PC-9 (cell line): Measurements from ENCODE around the gene UQCRC1. TPM values are rescaled to one million over a fixed set of nuclear protein-coding genes. Genes with fewer than 3 reads are reported as not detected.
A peak's percentile ranks its signal among the peaks of the same experiment; 100 is the strongest.

ENCODE experiments used
- BruUV-seq: library from RNA; stranded (reverse); fragments of 400-500 nt; replicated peaks from 2 replicates; lab custom pipeline; 2021; lab: Mats Ljungman, UMichigan
- CTCF ChIA-PET: fragments of 300-600 bp; sonication (Branson Sonifier 250); formaldehyde crosslinking; loops from one replicate; lab custom pipeline; 2022; ENCODE audit warnings: antibody characterized with exemption; lab: Charles Lee
- POLR2A ChIA-PET: fragments of 300-600 bp; sonication (Branson Sonifier 250); formaldehyde crosslinking; loops from one replicate; lab custom pipeline; 2022; ENCODE audit warnings: antibody characterized with exemption; ENCODE audit not compliant: unreplicated experiment; lab: Charles Lee
- DNase-seq, 2 experiments: peaks; one replicate each; pipeline versions ENCODE4 v3.0.0 to v3.0.0-alpha.2; 2015 to 2022; ENCODE audit warnings: mixed read lengths in 1 of 2
- H2AFZ ChIP-seq: fragments of 200-600 bp; sonication (generic); 2 replicates; pipeline ENCODE4 v1.8.1; 2017; ENCODE audit warnings: antibody characterized with exemption
- H3F3A ChIP-seq: fragments of 200-600 bp; sonication (generic); 2 replicates; pipeline ENCODE4 v1.8.1; 2017; ENCODE audit warnings: antibody characterized with exemption, mild to moderate bottlenecking, low read depth; ENCODE audit not compliant: insufficient read depth
- H3K27ac ChIP-seq: fragments of 200-600 bp; sonication (generic); 2 replicates; pipeline ENCODE4 v1.6.1; 2016; ENCODE audit warnings: mixed run types
- H3K27me3 ChIP-seq: fragments of 200-600 bp; sonication (generic); 2 replicates; pipeline ENCODE4 v1.6.1; 2016; ENCODE audit warnings: low read depth, mixed run types; ENCODE audit not compliant: insufficient read depth
- H3K36me3 ChIP-seq: fragments of 200-600 bp; sonication (generic); 2 replicates; pipeline ENCODE4 v1.6.1; 2016; ENCODE audit warnings: low read depth, mixed run types
- H3K4me1 ChIP-seq: fragments of 200-600 bp; sonication (generic); replicated peaks from 2 replicates; pipeline ENCODE4 v1.6.1; 2016; ENCODE audit warnings: mixed run types; ENCODE audit not compliant: insufficient read depth
- H3K4me2 ChIP-seq: fragments of 200-600 bp; sonication (generic); 2 replicates; pipeline ENCODE4 v1.6.1; 2017; ENCODE audit warnings: mixed run types
- H3K4me3 ChIP-seq: fragments of 200-600 bp; sonication (generic); 2 replicates; pipeline ENCODE4 v1.6.1; 2016; ENCODE audit warnings: mixed run types
- H3K79me2 ChIP-seq: fragments of 200-600 bp; sonication (generic); 2 replicates; pipeline ENCODE4 v1.6.1; 2017; ENCODE audit warnings: low read depth, mixed run types
- H3K9me2 ChIP-seq: fragments of 200-600 bp; sonication (generic); 2 replicates; pipeline ENCODE4 v1.8.1; 2017; ENCODE audit warnings: mild to moderate bottlenecking; ENCODE audit not compliant: insufficient read depth
- H3K9me3 ChIP-seq: fragments of 200-600 bp; sonication (generic); 2 replicates; pipeline ENCODE4 v1.8.1; 2016; ENCODE audit warnings: low read depth; ENCODE audit not compliant: insufficient read depth
- H4K20me1 ChIP-seq: fragments of 200-600 bp; sonication (generic); 2 replicates; pipeline ENCODE4 v1.8.1; 2017; ENCODE audit not compliant: insufficient read depth
- EZH2 ChIP-seq: fragments of 200-600 bp; sonication (generic); IDR thresholded peaks from 2 replicates; pipeline ENCODE4 v1.8.0; 2017; ENCODE audit warnings: antibody characterized with exemption, low read depth
- intact Hi-C: fragments of 100-400 bp; cut with micrococcal nuclease; formaldehyde crosslinking; loops from one replicate; pipeline ENCODE4 v1.10.0; 2022; ENCODE audit not compliant: unreplicated experiment
- total RNA-seq: library from RNA; stranded (reverse); gene quantifications from 2 replicates; pipeline ENCODE4 v1.2.3, GENCODE V29; 2021
- TF ChIP-seq, protein P1 (sequence below): fragments of 200-600 bp; sonication (generic); conservative IDR thresholded peaks from 2 replicates; pipeline ENCODE4 v1.6.1; 2017; ENCODE audit warnings: mixed run types, antibody characterized with exemption, mild to moderate bottlenecking, moderate library complexity

UQCRC1 gene
- total RNA-seq, 1 experiment from 2014 or later, result 255 TPM

DNA sequence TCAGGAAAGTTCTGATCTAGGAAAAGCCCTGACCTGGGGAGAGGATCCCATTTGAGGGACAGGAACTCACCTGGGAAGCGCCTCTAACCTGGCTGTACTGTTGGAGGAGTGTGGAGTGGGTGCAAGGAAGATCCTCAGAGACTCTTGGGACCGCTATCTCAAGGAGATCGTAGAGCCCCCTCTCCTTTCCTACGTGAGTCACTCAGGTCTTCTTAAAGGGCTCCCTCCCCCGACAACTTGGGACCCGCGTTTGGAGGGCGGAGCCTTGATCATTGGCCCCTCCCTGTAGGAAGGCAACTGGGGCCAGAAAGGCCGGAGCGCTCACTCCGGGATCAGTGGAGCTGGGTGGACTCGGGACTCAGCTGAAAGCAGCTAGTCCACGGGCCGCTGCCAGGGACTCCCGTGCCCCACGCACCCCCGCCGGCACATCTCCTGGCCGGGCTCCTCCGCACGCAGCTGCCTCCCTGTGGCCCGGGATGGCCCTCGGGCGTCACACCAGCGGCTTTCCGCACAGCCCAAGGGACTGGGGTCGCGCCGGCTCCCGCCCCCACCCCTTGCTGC lies 25.3 kb upstream of the UQCRC1 start:
- 0 out of 2 replicates have a peak, but pooled peaks cover 5% of the 10 kb centered on the region for H4K20me1 ChIP-seq
- ChIA-PET CTCF (no interaction called here), POLR2A (interaction anchor here (0.5 kb wide), 2 partner anchors 77 to 186 kb away, joined by 3 to 25 read pairs; no protein-coding TSS in a partner anchor)
- TF ChIP-seq EZH2, result no peak
- TF ChIP-seq, protein P1, sequence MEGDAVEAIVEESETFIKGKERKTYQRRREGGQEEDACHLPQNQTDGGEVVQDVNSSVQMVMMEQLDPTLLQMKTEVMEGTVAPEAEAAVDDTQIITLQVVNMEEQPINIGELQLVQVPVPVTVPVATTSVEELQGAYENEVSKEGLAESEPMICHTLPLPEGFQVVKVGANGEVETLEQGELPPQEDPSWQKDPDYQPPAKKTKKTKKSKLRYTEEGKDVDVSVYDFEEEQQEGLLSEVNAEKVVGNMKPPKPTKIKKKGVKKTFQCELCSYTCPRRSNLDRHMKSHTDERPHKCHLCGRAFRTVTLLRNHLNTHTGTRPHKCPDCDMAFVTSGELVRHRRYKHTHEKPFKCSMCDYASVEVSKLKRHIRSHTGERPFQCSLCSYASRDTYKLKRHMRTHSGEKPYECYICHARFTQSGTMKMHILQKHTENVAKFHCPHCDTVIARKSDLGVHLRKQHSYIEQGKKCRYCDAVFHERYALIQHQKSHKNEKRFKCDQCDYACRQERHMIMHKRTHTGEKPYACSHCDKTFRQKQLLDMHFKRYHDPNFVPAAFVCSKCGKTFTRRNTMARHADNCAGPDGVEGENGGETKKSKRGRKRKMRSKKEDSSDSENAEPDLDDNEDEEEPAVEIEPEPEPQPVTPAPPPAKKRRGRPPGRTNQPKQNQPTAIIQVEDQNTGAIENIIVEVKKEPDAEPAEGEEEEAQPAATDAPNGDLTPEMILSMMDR, result no peak
- H3K9me3 ChIP-seq, result no peaks in the 10 kb centered on the region
- H3K4me1 ChIP-seq, result no peaks in the 10 kb centered on the region
- H3K27me3 ChIP-seq, result no peaks in the 10 kb centered on the region
- peak in 1 of 2 experiments; percentile 43 for DNase-seq
- no peaks in the 10 kb centered on the region for H3K79me2 ChIP-seq
- no peaks in the 10 kb centered on the region for H3K36me3 ChIP-seq
- no TSS peak for BruUV-seq
- intact Hi-C loops, result loop anchor here (1.0 to 2.0 kb wide), 4 partner anchors 19 to 76 kb away; partner anchors contain the start of genes COL7A1 and UQCRC1
- peak overlapping the region; percentile 89 for H3K4me3 ChIP-seq
- 0 out of 2 replicates have a peak, but pooled peaks cover 6% of the 10 kb centered on the region for H3F3A ChIP-seq
- H3K27ac ChIP-seq, result no peak overlapping the region
- peak overlapping the region; percentile 89 for H3K4me2 ChIP-seq
- peak overlapping the region; percentile 84 for H2AFZ ChIP-seq
- no peaks in the 10 kb centered on the region for H3K9me2 ChIP-seq

DNA sequence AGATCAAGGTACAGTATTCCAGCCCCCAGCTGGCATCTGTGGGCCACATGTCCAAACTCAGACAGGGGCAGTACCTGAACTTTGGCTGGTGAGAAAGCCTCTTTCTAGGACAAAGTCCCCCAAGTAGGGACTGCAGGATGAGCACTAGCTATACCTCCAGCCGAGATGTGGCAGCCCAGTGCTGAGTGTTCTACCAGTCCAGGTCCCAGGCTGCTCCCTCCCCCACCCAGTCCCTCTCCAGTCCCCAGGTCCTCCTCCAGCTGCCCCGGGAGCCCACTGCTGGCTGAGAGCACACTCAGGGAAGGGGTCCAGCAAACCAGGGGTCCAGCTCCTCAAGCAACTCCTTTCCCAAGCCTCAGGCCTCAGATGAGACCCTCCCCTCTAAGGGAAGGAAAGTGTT lies 24.3 kb upstream of the UQCRC1 start:
- Histone ChIP-seq H3K27me3 (no peaks in the 10 kb centered on the region), H2AFZ (no peak overlapping the region), H3K9me3 (no peaks in the 10 kb centered on the region), H3K79me2 (no peaks in the 10 kb centered on the region), H3F3A (0 out of 2 replicates have a peak, but pooled peaks cover 6% of the 10 kb centered on the region), H3K36me3 (no peaks in the 10 kb centered on the region), H3K4me2 (peak overlapping the region; percentile 89), H3K4me3 (no peak overlapping the region), H4K20me1 (0 out of 2 replicates have a peak, but pooled peaks cover 5% of the 10 kb centered on the region), H3K27ac (no peak overlapping the region), H3K9me2 (no peaks in the 10 kb centered on the region), H3K4me1 (no peaks in the 10 kb centered on the region)
- TF ChIP-seq, protein P1, result no peak
- TF ChIP-seq EZH2, result no peak
- BruUV-seq, result no TSS peak
- POLR2A ChIA-PET, result no interaction called here
- CTCF ChIA-PET, result no interaction called here
- intact Hi-C loops, result loop anchor here (2.0 kb wide), 2 partner anchors 25 to 75 kb away; partner anchors contain the start of gene UQCRC1
- DNase-seq, result no peak

DNA sequence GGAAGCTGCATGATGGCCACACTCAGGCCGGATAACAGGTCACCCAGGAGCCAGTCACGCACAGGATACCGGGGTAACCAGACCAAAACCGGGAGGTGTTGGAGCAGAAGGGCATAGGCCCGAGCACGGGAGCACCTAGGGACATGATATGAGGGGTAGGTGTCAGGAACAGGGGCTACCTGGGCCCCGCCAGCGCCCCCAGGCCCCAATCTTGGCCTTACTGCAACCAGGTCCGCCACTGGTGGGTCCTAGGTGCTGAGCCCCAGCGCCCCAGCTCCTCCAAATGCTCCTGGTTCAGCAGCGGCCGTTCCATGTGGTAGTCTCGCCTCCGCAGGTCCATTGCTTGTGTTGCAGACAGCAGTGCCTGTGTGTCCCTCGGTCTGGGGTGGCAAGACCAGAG lies 23.8 kb upstream of the UQCRC1 start:
- intact Hi-C loops, result no loop called here
- no TSS peak for BruUV-seq
- 0 out of 2 replicates have a peak, but pooled peaks cover 5% of the 10 kb centered on the region for H4K20me1 ChIP-seq
- H3K4me3 ChIP-seq, result no peak overlapping the region
- H3K9me2 ChIP-seq, result no peaks in the 10 kb centered on the region
- POLR2A ChIA-PET, result no interaction called here
- DNase-seq, result no peak
- H3F3A ChIP-seq, result 0 out of 2 replicates have a peak, but pooled peaks cover 6% of the 10 kb centered on the region
- H3K9me3 ChIP-seq, result no peaks in the 10 kb centered on the region
- TF ChIP-seq, protein P1, result no peak
- no peak for TF ChIP-seq EZH2
- H2AFZ ChIP-seq, result no peak overlapping the region
- no peak overlapping the region for H3K4me2 ChIP-seq
- no peaks in the 10 kb centered on the region for H3K27me3 ChIP-seq
- no peaks in the 10 kb centered on the region for H3K36me3 ChIP-seq
- no peaks in the 10 kb centered on the region for H3K4me1 ChIP-seq
- CTCF ChIA-PET, result no interaction called here
- no peak overlapping the region for H3K27ac ChIP-seq
- H3K79me2 ChIP-seq, result no peaks in the 10 kb centered on the region
